Muscle layer of duodenum (tissue), 2 donors: ENCODE results near the gene BACH2.

Experiments used
- H3K27ac ChIP-seq: one replicate; pipeline ENCODE4 v1.7.0; 2013; ENCODE audit warnings: mild to moderate bottlenecking, low read length
- H3K27me3 ChIP-seq: one replicate; pipeline ENCODE4 v1.7.0; 2013; ENCODE audit warnings: low read depth, mild to moderate bottlenecking, control low read depth, low read length
- H3K36me3 ChIP-seq, 2 donors: one replicate each; pipeline ENCODE4 v1.7.0; 2013; ENCODE audit warnings: low read length in 2 of 2, control low read depth in 1 of 2, mild to moderate bottlenecking in 1 of 2; ENCODE audit not compliant: insufficient read depth in 2 of 2, control insufficient read depth in 1 of 2
- H3K4me1 ChIP-seq, 2 donors: one replicate each; pipeline ENCODE4 v1.7.0; 2013; ENCODE audit warnings: low read length in 2 of 2, mild to moderate bottlenecking in 2 of 2, control low read depth in 1 of 2, moderate library complexity in 1 of 2; ENCODE audit not compliant: insufficient read depth in 2 of 2, control insufficient read depth in 1 of 2
- H3K4me3 ChIP-seq, 2 donors: one replicate each; pipeline ENCODE4 v1.7.0; 2013; ENCODE audit warnings: low read length in 2 of 2, low read depth in 1 of 2, mild to moderate bottlenecking in 1 of 2
- H3K9me3 ChIP-seq, 2 donors: one replicate each; pipeline ENCODE4 v1.7.0; 2013; ENCODE audit warnings: low read length in 2 of 2, control low read depth in 1 of 2, mild to moderate bottlenecking in 1 of 2; ENCODE audit not compliant: control insufficient read depth in 1 of 2
- donor health status: healthy.

BACH2 gene

DNA sequence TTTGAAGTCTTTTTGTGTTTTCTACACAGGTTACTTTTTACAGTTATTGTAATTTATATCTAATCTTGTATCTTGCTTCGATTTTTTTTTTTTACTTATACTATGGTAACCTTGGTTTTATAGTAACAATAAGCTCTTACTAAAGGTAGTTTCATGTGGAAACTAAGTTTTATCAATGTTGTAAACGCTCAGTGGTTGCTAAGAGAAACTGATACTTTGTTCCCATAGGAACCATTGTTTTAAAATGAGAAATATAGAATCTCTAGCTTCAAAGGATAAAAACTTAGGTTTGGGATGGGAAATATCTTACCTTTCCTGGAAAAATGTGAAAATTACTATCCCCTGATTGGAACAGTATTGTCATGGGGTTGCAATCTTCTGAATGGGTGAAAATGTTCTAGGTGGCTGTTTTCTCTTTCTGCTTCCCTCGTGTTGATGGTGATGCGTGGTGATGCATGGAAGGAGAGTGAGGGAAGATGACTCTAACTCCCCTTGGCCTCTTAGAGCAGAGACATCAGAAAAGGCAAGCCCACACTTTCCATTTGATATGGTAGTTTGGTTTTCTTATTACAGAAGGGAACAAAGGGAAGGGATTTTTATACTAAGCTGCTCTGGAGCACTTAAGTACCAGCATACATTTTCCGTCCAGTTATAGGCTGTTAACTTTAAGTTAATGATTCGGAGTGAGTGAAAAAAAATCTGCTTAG lies 23.5 kb upstream of the BACH2 start:
- Histone ChIP-seq H3K27me3 (no peaks in the 10 kb centered on the region), H3K27ac (no peak overlapping the region), H3K9me3 (no peaks in the 10 kb centered on the region), H3K36me3 (no peaks in the 10 kb centered on the region), H3K4me1 (no peaks in the 10 kb centered on the region), H3K4me3 (no peak overlapping the region)

- Histone ChIP-seq H3K27ac (no peak overlapping the region), H3K9me3 (no peaks in the 10 kb centered on the region), H3K4me3 (no peak overlapping the region), H3K4me1 (no peaks in the 10 kb centered on the region), H3K36me3 (no peaks in the 10 kb centered on the region), H3K27me3 (no peaks in the 10 kb centered on the region)
These were observed 22.4 kb upstream of the BACH2 start for GRCh38 chr6:90319044-90319443.

- Histone ChIP-seq H3K4me3 (no peak overlapping the region), H3K27me3 (no peaks in the 10 kb centered on the region), H3K4me1 (no peaks in the 10 kb centered on the region), H3K27ac (no peak overlapping the region), H3K36me3 (no peaks in the 10 kb centered on the region), H3K9me3 (no peaks in the 10 kb centered on the region)
These were observed 19.3 kb upstream of the BACH2 start for GRCh38 chr6:90315986-90316385.

GRCh38 chr6:90315354-90315950 lies 18.8 kb upstream of the BACH2 start:
- Histone ChIP-seq H3K4me3 (no peak overlapping the region), H3K4me1 (no peaks in the 10 kb centered on the region), H3K27ac (no peak overlapping the region), H3K36me3 (no peaks in the 10 kb centered on the region), H3K9me3 (no peaks in the 10 kb centered on the region), H3K27me3 (no peaks in the 10 kb centered on the region)

- no peaks in the 10 kb centered on the region for H3K36me3 ChIP-seq
- H3K4me3 ChIP-seq, result no peak overlapping the region
- no peak overlapping the region for H3K27ac ChIP-seq
- no peaks in the 10 kb centered on the region for H3K9me3 ChIP-seq
- no peaks in the 10 kb centered on the region for H3K27me3 ChIP-seq
- H3K4me1 ChIP-seq, result no peaks in the 10 kb centered on the region
These were observed 17.9 kb upstream of the BACH2 start for GRCh38 chr6:90314514-90314913.

DNA sequence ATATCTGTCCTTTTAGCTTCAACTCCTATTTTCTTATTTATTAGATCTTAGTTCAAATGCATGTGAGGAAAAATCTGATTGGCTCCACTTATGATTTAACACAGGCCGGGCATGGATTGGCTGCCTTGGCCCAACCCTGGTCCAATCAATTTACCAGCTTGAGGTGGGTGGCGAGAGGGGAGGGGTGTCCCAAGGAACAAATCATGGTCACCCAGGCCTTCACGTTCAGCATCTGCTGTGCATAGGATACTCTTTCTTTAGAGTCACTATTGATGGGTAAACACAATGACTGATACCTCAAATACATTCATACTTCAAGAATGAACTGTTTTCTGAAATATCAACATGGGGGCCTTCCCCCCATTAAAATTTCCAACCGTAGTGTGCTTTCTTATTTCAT lies 14.9 kb upstream of the BACH2 start:
- no peaks in the 10 kb centered on the region for H3K9me3 ChIP-seq
- H3K4me3 ChIP-seq, result no peak overlapping the region
- H3K36me3 ChIP-seq, result no peaks in the 10 kb centered on the region
- no peaks in the 10 kb centered on the region for H3K4me1 ChIP-seq
- H3K27me3 ChIP-seq, result no peaks in the 10 kb centered on the region
- H3K27ac ChIP-seq, result no peak overlapping the region

- Histone ChIP-seq H3K36me3 (no peaks in the 10 kb centered on the region), H3K4me1 (no peaks in the 10 kb centered on the region), H3K27ac (no peak overlapping the region), H3K4me3 (no peak overlapping the region), H3K9me3 (no peaks in the 10 kb centered on the region), H3K27me3 (no peaks in the 10 kb centered on the region)
These were observed 9.3 kb upstream of the BACH2 start for GRCh38 chr6:90305800-90306448.

DNA sequence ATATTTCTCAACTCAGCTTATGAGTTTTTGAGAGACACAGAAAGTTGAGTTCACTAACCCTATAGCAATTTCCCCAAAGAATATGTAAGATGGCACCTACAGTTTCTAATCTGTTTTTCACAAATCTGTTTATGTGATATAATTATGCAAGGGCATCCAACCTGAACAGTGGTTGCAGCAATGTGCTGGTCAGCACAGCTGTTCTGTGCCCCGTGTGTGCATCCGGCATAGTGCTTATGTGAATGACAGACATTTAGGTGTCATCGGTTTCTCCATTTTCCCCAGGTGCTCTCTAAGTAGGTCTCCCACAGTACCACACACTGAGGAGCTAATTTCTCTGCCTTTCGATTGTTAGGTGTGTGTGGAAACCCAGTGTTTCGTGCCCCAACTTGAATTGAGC lies 7.7 kb upstream of the BACH2 start:
- Histone ChIP-seq H3K4me3 (no peak overlapping the region), H3K36me3 (no peaks in the 10 kb centered on the region), H3K27me3 (no peaks in the 10 kb centered on the region), H3K27ac (no peak overlapping the region), H3K9me3 (no peaks in the 10 kb centered on the region), H3K4me1 (no peaks in the 10 kb centered on the region)

- Histone ChIP-seq H3K9me3 (no peaks in the 10 kb centered on the region), H3K27me3 (no peaks in the 10 kb centered on the region), H3K4me3 (no peak overlapping the region), H3K36me3 (no peaks in the 10 kb centered on the region), H3K27ac (no peak overlapping the region), H3K4me1 (no peaks in the 10 kb centered on the region)
These were observed 6.4 kb upstream of the BACH2 start for GRCh38 chr6:90303039-90303438.

DNA sequence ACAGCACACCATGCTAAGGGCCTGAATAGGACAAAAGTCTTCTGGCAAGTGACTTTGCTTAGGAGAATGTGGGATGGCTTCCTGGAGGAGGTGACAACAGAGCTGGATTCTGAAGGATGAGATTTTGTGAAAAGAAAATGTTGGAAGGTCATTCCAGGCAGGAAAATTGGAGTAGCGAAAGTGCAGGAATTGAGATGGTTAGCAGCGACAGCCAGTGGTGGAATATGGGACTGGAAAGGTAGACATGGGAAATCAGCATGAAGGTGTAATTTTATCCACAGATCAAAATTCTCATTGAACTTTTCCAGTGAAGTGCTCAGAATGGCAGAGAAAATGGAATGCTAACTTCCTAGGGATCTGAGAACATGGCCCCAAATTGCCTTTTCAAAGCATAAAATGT lies 5.7 kb upstream of the BACH2 start:
- H3K27me3 ChIP-seq, result no peaks in the 10 kb centered on the region
- no peaks in the 10 kb centered on the region for H3K9me3 ChIP-seq
- H3K4me3 ChIP-seq, result no peak overlapping the region
- H3K27ac ChIP-seq, result no peak overlapping the region
- no peaks in the 10 kb centered on the region for H3K4me1 ChIP-seq
- H3K36me3 ChIP-seq, result no peaks in the 10 kb centered on the region

DNA sequence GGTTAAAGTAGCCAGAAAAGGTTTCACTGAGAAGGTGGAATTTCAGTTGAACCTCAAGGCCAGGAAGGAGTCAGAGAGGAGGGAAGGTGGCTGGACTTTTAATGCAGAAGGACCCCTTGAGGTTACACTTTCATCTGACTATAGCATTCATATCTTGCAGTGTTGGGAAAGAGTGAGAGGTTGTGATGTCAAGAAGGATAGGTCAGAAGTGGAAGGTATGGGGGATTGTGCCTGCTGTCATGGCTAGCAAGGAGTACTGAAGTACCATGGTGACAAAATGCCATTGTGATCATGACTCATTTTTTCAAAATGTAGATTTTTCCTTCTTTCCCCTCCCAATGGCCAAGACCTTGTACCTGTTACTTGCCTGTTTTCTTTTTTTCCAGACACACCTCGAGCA lies 5.2 kb upstream of the BACH2 start:
- no peak overlapping the region for H3K4me3 ChIP-seq
- no peaks in the 10 kb centered on the region for H3K4me1 ChIP-seq
- no peaks in the 10 kb centered on the region for H3K9me3 ChIP-seq
- H3K36me3 ChIP-seq, result no peaks in the 10 kb centered on the region
- H3K27ac ChIP-seq, result no peak overlapping the region
- H3K27me3 ChIP-seq, result no peaks in the 10 kb centered on the region
